Skin of body (tissue), 2 donors: ENCODE measurements around the gene UBP1. TPM values are rescaled to one million over a fixed set of nuclear protein-coding genes. Genes with fewer than 3 reads are reported as not detected.
"Not testable (repeated sequence)": the region's sequence is repeated elsewhere in the genome, so short reads cannot be mapped to it uniquely, and the experiment has no call there.

Experiments
- DNase-seq: peaks from one replicate; lab custom pipeline; 2025; lab: John Stamatoyannopoulos, UW
- total RNA-seq: library from RNA; depleted of rRNA; stranded (reverse); fragments of >200 nt; gene quantifications from one replicate; pipeline ENCODE4 v1.2.3, GENCODE V29; 2014

UBP1 gene
- total RNA-seq, 1 donor from 2014 or later: 58.2 TPM

GRCh38 chr3:33433843-33434242, 6.4 kb downstream of the UBP1 start:
- DNase-seq: no peak

- no peak for DNase-seq
These were observed 9.6 kb downstream of the UBP1 start for GRCh38 chr3:33430571-33430970.

GRCh38 chr3:33430061-33430460, 10.1 kb downstream of the UBP1 start:
- no peak for DNase-seq

- not testable (repeated sequence) for DNase-seq
These were observed 10.9 kb downstream of the UBP1 start for GRCh38 chr3:33429306-33429705.

GRCh38 chr3:33428734-33429133, 11.5 kb downstream of the UBP1 start:
- no peak for DNase-seq

GRCh38 chr3:33426630-33427317, 13.4 kb downstream of the UBP1 start:
- DNase-seq: no peak

- DNase-seq: no peak
These were observed 14.1 kb downstream of the UBP1 start for GRCh38 chr3:33426068-33426467.

GRCh38 chr3:33425453-33425852, 14.8 kb downstream of the UBP1 start:
- no peak for DNase-seq

- no peak for DNase-seq
These were observed 15.4 kb downstream of the UBP1 start for GRCh38 chr3:33424606-33425452.

- no peak for DNase-seq
These were observed 19.2 kb downstream of the UBP1 start for GRCh38 chr3:33420966-33421365.

GRCh38 chr3:33419948-33420347, 20.3 kb downstream of the UBP1 start:
- no peak for DNase-seq

- DNase-seq: no peak
These were observed 23.0 kb downstream of the UBP1 start for GRCh38 chr3:33417066-33417673.

- not testable (repeated sequence) for DNase-seq
These were observed 29.4 kb downstream of the UBP1 start for GRCh38 chr3:33410816-33411215.

GRCh38 chr3:33403756-33404155, 36.4 kb downstream of the UBP1 start:
- DNase-seq: no peak

GRCh38 chr3:33402936-33403335, 37.3 kb downstream of the UBP1 start:
- no peak for DNase-seq

- no peak for DNase-seq
These were observed 38.4 kb downstream of the UBP1 start for GRCh38 chr3:33401781-33402180.

GRCh38 chr3:33398410-33398809, 41.8 kb downstream of the UBP1 start:
- no peak for DNase-seq

GRCh38 chr3:33395900-33396299, 44.3 kb downstream of the UBP1 start:
- no peak for DNase-seq

GRCh38 chr3:33394403-33395054, 45.7 kb downstream of the UBP1 start:
- DNase-seq: no peak

GRCh38 chr3:33392703-33393125, 47.5 kb downstream of the UBP1 start:
- DNase-seq: no peak

GRCh38 chr3:33392144-33392543, 48.1 kb downstream of the UBP1 start:
- DNase-seq: no peak
